H1 (cell line): ENCODE data around the gene EXO1. TPM values are rescaled to one million over a fixed set of nuclear protein-coding genes. Genes with fewer than 3 reads are reported as not detected.

Experiments used
- BCL11A ChIP-seq, 2 experiments: IDR thresholded peaks; one replicate each; pipeline ENCODE4 v1.6.1; 2011; ENCODE audit warnings: low read depth in 2 of 2, low read length in 2 of 2, mild to moderate bottlenecking in 2 of 2
- PHF8 ChIP-seq: fragments of 200-600 bp; sonication (generic); conservative IDR thresholded peaks from 2 replicates; pipeline ENCODE4 v1.7.1; 2012; ENCODE audit warnings: low read depth, mild to moderate bottlenecking, inconsistent platforms, low read length, moderate library complexity
- RFX5 ChIP-seq: IDR thresholded peaks from 2 replicates; pipeline ENCODE4 v1.6.1; 2011; ENCODE audit warnings: low read depth, low read length, improper control_type of control experiment, borderline replicate concordance
- polyA plus RNA-seq, 7 experiments: library from polyadenylated mRNA; depleted of rRNA in 3 of 7; stranded (reverse) in 5 of 7; unstranded in 2 of 7; fragments of >200 nt in 5 of 7; fragments of 200-250 nt in 2 of 7; gene quantifications; 1 replicate in 5 of 7; 2 replicates in 1 of 7; 4 replicates in 1 of 7; pipeline versions ENCODE4 v1.2.1 to v1.2.3, GENCODE V29; 2011 to 2013; ENCODE audit warnings: missing spikeins in 2 of 7, mixed read lengths in 2 of 7
- total RNA-seq: library from RNA; stranded (reverse); fragmentation: NEBNext Ultra II Directional; extraction: Animal tissue kit (Norgen Biotek cat#: 25700); gene quantifications from 2 replicates; pipeline ENCODE4 v1.2.1, GENCODE V29; 2021
- TF ChIP-seq, protein P1 (sequence below): fragments of 300-600 bp; sonication (generic); IDR thresholded peaks from 2 replicates; pipeline ENCODE4 v1.7.1; 2012; ENCODE audit warnings: low read length, moderate library complexity, mild to moderate bottlenecking, inconsistent platforms; ENCODE audit not compliant: insufficient replicate concordance

The EXO1 gene
- total and polyA plus RNA-seq, 2 of the 8 experiments (the other 6 are each of a cell fraction or from before 2014, with no cell fraction given), result 9.2 to 43.0 TPM

- TF ChIP-seq, protein P1, sequence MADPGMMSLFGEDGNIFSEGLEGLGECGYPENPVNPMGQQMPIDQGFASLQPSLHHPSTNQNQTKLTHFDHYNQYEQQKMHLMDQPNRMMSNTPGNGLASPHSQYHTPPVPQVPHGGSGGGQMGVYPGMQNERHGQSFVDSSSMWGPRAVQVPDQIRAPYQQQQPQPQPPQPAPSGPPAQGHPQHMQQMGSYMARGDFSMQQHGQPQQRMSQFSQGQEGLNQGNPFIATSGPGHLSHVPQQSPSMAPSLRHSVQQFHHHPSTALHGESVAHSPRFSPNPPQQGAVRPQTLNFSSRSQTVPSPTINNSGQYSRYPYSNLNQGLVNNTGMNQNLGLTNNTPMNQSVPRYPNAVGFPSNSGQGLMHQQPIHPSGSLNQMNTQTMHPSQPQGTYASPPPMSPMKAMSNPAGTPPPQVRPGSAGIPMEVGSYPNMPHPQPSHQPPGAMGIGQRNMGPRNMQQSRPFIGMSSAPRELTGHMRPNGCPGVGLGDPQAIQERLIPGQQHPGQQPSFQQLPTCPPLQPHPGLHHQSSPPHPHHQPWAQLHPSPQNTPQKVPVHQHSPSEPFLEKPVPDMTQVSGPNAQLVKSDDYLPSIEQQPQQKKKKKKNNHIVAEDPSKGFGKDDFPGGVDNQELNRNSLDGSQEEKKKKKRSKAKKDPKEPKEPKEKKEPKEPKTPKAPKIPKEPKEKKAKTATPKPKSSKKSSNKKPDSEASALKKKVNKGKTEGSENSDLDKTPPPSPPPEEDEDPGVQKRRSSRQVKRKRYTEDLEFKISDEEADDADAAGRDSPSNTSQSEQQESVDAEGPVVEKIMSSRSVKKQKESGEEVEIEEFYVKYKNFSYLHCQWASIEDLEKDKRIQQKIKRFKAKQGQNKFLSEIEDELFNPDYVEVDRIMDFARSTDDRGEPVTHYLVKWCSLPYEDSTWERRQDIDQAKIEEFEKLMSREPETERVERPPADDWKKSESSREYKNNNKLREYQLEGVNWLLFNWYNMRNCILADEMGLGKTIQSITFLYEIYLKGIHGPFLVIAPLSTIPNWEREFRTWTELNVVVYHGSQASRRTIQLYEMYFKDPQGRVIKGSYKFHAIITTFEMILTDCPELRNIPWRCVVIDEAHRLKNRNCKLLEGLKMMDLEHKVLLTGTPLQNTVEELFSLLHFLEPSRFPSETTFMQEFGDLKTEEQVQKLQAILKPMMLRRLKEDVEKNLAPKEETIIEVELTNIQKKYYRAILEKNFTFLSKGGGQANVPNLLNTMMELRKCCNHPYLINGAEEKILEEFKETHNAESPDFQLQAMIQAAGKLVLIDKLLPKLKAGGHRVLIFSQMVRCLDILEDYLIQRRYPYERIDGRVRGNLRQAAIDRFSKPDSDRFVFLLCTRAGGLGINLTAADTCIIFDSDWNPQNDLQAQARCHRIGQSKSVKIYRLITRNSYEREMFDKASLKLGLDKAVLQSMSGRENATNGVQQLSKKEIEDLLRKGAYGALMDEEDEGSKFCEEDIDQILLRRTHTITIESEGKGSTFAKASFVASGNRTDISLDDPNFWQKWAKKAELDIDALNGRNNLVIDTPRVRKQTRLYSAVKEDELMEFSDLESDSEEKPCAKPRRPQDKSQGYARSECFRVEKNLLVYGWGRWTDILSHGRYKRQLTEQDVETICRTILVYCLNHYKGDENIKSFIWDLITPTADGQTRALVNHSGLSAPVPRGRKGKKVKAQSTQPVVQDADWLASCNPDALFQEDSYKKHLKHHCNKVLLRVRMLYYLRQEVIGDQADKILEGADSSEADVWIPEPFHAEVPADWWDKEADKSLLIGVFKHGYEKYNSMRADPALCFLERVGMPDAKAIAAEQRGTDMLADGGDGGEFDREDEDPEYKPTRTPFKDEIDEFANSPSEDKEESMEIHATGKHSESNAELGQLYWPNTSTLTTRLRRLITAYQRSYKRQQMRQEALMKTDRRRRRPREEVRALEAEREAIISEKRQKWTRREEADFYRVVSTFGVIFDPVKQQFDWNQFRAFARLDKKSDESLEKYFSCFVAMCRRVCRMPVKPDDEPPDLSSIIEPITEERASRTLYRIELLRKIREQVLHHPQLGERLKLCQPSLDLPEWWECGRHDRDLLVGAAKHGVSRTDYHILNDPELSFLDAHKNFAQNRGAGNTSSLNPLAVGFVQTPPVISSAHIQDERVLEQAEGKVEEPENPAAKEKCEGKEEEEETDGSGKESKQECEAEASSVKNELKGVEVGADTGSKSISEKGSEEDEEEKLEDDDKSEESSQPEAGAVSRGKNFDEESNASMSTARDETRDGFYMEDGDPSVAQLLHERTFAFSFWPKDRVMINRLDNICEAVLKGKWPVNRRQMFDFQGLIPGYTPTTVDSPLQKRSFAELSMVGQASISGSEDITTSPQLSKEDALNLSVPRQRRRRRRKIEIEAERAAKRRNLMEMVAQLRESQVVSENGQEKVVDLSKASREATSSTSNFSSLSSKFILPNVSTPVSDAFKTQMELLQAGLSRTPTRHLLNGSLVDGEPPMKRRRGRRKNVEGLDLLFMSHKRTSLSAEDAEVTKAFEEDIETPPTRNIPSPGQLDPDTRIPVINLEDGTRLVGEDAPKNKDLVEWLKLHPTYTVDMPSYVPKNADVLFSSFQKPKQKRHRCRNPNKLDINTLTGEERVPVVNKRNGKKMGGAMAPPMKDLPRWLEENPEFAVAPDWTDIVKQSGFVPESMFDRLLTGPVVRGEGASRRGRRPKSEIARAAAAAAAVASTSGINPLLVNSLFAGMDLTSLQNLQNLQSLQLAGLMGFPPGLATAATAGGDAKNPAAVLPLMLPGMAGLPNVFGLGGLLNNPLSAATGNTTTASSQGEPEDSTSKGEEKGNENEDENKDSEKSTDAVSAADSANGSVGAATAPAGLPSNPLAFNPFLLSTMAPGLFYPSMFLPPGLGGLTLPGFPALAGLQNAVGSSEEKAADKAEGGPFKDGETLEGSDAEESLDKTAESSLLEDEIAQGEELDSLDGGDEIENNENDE, result no peak
- TF ChIP-seq PHF8 (no peak), BCL11A (IDR thresholded peaks at IDR 0.05; ENCODE audit: low read depth in 2 of 2, low read length in 2 of 2) (no peak), RFX5 (no peak)
Observed at GRCh38 chr1:241844593-241844992, 3.4 kb upstream of the EXO1 start (continued).
